Measurements from ENCODE around the gene GLCE. TPM values are rescaled to one million over a fixed set of nuclear protein-coding genes. Genes with fewer than 3 reads are reported as not detected.

The GLCE gene
- 13.4 and 16.5 TPM in 2 replicates for total RNA-seq
- 5.0 TPM for polyA plus RNA-seq (2012)

DNA sequence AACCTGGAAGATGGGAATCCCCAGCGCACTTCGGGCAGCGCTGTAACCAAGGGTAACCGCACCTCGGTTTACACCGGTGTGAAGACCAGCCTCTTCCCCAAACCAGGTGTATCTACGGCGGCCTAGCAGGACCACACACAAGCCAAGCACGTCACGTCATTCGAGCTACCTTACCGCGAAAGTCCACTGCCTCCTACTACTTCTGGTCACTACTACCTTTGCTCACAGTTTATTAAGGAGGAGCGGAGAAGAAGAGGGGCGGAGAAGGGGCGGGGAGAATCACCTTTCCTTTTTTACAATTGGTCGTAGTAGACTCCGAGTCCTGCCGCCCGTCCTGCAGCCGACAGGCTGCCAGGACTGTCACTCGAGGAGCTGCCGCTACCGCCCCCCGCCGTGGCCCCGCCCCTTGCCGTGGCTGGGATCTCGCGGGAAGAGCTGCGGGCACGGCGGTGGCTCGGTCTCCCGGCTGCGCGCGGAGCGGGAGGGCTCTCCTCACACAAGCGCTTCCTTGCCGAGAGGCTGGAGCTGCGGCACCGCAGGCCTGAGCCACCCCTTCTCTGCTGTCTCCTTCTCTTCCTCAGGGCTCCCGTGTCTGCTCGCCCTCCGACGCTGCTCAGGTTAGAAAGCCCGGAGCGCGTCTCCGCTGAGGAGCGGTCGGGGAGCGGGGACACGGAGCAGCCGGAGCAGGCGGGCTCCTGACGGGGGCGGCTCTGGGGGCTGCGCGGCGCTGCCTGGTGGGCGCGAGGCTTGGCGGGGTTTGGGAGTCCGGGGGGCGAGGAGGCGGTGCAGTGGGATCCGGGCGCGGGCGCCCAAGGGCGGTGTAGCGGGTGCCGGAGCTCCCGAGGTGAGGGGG is at the start of gene GLCE:
TSS of gene GLCE (plus strand) at position 495 of the 853 bp plus-strand sequence. CDS start 95,172 bp downstream, outside the sequence.
- DNase-seq (ENCODE audit: low read depth): peak; percentile 96

DNA sequence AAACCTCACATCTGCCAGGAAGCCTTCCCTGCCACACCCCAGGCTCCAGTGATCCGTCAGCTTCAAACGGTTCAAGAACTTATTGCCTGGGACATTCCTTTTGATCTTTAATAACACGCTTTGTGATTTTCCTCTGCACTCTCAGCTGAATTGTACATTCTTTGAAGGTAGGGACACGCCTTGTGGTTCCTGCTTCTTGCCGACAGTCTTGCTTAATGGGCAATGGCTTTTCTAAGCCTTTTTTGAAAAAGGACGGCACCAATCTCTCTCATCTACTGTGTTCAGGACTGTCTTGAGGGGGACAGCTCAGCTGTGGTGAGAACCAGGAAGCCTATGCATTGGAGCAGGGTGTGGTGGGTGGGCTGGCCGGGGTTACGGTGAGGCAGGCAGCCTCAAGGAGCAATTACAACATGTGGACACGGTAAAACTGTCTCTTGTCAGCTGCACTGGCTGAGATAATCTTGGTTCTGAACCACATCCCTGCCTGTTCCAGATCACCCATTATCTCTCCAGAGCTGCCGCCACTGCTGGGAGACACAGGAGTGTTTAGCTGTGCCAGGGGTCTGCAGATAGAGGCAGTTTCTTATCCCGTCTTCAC is 46.0 kb upstream of the GLCE start:
- DNase-seq (ENCODE audit: low read depth): no peak

DNA sequence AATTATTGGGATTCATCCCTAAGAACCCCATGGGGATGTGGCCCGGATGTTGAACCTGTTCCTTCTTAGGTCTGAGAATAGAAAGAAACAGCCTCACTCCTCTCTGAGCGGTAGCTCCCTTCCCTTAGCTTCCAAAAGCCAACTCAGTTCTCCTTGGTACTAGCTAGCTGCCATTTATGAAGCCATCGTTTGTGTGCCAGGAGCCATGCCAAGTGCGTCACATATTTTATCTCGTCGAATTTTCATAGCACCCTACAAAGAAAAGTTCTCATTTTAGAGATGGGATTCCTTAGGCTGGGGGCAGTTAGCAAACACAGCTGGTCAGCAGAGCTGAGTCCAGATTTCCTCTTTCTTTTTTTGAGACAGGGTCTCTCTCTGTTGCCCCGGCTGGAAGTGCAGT is 45.4 kb upstream of the GLCE start:
- no peak for DNase-seq (ENCODE audit: low read depth)

DNA sequence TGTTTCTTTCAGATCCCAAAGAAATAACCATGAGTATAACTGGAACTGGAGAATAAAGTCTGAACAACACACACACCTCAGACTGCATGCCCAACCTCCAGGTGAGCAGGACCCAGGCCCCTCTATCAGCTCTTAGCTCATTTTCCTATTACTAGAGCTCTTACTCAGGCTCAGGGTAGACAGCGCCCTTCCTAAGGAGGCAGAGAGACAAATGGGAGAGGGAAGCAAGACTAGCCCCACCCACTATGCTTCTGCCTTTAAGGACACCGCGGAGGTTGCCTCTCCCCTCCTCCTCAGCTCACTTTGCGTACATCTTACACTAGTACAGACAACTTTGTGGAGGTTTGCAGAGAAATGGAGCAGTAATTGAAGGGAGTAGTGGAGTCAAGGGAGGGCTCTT is 44.0 kb upstream of the GLCE start:
- DNase-seq (ENCODE audit: low read depth): no peak

DNA sequence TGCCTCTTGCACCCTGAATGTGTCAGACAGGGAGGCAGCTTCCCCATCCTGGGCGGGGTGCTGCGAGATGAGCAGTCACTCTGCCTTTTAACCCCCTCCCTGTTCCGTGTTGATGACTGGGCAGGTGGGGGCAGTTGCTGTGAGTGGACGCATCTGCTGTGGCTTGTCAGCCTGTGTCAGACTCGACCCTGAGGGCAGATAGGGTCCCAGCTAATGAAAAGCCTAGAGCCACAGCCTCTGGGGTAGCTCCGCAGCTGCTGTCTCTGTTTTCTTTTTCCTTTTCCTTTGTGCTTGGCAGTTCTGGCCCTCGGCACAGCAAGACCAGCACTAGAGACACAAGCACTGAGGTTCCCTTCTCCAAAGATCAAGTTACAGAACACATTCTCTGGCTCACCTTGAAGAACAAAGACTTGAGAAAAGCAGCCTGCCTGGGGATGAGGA is 43.0 kb upstream of the GLCE start:
- DNase-seq (ENCODE audit: low read depth): peak; percentile 92

DNA sequence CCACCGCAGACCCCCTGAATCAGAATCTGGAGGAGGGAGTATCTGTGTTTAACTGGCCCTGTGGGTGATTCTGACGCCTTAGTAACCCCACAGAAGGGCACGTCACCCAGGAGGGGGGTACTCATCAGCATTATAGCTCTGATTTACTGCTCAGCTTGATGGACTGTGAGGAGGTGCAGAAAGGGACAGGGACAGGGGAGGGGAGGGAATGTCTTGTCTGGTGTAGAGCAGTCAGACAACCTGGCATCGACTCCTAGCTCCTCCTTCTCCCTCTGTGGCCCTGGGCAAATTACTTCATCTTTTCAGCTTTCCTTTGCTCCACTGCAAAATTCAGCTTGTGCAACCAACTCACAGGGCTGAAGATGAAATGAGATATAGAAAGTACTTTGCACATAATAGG is 42.3 kb upstream of the GLCE start:
- DNase-seq (ENCODE audit: low read depth): no peak

DNA sequence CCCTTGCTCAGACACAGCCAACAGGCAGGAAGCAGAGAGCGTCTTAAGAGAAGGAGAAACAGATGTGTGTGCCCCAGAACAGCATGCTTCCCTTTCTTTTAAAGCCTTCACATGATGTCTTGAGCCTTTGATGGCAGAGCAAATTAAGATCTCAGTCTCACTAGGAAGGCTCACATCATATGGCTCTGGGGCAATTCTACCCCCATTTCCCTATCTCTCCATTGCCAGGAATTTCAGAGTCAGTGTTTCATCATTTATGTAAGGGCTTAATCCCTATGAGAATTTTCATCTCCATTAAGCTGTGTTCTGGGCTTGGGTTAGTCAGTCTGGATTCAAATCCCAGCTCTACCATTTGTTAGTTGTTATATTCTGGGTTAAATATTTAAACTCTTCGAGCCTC is 41.4 kb upstream of the GLCE start:
- no peak for DNase-seq (ENCODE audit: low read depth)

DNA sequence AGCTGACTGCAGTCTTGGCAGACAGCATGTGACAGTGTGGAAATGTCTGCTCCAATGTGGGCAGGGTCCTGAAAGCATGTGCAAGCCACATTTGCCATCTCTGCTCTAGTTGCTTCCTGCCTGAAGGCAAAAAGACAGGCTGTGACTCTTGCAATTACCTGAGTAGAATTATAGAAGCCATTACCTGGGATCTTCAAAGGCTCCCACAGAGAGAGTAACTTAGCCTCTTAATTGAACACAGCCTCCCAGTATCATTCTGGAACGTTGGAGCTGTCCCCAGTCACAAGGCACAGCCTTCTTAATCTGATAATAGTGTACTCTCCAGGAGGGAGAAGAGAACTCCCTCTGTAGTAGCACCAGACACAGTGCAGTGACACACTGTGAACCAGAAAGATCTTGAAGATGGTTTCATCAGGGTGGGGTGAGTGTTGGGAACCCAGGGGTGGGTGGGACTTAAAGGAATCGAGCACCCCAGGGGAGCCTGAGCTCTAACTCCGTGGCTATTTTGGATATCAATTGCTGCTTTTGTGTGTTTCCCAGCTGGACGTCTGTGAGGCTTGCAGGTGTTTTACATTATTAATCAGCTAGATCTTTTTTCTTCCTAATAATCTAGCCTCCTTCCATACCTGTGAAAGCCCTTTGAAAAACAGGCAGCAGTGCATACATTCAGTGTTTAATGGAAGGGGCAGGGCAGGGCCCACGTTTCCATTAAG is 40.6 kb upstream of the GLCE start:
- DNase-seq (ENCODE audit: low read depth): no peak

DNA sequence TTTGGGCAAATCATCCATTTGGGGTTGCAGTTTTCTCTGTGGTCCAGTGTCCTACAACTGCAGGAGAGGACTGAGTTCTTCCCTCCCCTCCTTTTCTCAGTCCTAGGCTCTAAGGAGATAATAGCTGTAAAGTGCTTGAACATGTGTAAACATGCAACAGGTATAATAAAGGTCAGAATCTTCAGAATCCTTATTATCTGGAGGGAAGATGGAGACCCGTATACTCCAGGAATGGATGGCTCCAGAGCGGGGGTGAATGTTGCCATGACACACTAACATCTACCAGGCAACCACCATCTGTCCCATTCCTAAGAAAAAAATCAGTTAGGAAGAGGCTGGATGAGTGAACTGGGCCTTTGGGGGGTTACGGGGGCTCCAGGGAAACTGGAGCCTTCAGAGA is 39.7 kb upstream of the GLCE start:
- DNase-seq (ENCODE audit: low read depth): no peak

DNA sequence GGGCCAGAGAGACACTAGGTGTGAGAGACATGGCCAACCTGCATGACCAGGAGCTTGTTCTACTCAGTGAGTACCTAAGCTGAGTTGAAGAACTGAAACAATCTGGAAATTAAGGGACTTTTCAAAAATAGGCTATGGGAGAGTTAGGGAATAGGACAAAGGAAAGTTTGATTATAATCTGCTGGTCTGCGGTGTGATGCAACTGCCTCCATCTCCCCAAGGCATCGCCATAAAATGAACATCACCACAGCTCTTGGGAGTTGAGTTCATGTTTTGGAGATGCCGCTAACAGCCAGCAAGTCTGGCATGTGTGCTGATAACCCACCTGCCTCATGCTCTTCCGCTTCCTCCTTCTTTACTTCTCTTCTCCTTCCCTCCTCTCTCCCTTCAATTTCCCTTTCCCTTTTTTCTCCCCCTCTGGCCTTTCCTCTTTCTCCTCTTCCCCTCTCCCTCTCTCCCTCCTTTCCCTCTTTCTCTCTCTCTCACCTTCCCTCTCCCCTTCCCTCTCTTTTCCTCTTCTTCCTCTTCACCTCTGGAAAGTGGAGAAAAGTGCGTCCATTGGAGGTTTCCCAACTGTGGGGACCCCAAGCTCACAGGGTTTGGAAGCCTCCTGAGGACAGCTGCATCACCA is 39.1 kb upstream of the GLCE start:
- DNase-seq (ENCODE audit: low read depth): no peak

DNA sequence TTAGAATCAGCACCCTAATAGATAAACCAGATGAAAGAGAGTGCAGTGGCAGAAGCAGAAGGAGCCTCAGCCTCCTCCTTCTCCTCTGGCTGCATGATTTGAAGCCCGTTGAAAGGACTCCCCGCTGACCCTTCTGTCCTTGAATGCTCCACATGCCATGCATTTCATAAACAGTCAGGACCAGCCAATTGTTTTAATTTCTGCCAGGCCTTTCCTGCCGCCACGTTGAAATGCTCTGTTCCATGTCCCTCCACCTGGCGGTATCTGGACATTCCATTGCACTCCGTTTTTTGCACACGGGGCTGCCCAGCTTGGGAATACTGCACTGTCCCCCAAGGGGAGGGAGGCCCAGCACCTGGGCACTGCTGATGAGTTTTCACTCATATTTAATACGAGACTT is 35.2 kb upstream of the GLCE start:
- DNase-seq (ENCODE audit: low read depth): no peak

DNA sequence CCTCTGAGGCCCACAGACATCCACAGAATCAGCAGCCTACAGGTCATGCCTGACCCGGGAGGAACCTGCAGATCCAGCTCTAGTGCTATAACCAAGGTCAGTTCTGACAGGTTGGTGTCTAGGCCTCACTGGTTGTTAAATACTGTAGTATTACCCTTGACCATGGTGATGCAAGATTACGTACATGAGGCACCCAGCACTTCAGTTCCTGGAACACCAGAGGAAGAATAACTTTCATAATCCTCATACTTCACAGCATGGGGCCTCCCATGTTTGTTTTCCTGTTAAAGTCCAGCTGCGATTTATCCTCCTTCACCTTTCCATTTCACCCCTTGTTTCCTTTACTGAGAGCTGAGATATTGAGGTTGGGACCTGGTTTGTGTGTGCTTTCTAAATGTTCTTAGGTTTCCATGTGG is 34.4 kb upstream of the GLCE start:
- no peak for DNase-seq (ENCODE audit: low read depth)

DNA sequence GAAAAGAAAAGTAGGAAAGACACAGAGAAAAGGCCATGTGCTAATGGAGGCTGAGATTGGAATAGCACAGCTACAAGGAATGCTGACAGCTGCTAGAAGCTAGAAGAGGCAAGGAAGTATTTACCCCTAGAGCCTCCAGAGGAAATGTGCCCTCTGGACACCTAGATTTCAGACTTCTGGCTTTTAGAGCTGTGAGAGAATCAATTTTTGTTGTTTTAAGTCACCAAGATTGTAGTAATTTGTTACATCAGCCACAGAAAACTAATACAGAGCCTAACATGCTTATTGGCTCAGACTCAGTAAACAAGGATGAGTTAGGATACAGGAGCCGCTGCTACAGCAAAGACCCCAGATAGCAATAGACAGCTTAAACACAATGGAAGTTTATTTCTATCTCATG is 33.1 kb upstream of the GLCE start:
- DNase-seq (ENCODE audit: low read depth): peak; percentile 68

DNA sequence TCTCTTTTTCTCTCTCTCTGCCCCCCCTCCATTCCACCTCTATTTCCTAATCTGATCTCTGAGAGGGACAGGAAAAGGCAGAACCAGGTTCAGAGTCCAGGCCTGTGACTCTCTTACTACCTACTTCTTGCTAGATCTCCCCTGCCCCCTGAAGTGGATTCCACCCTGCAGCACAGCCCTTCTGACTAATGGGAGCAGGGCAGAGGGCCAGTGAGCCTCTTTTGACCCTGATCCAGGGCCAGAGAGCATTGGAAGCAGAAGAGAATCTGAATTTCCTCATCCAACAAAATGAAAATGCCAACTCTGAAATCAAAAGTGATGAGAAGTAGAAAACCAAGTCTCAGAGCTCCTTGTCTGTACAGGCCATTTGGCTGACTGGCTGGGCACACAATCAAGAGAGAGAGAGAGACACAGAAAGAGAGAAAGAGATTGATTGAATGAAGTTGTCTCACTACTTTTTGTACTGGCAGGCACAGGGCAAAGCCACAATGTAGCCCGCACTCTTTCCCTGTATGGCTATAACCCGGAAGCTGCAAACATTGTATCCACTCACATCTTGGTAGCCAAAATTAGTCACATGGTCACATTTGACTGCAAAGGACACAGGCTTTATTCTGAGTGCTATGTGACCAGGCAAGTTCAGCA is 31.6 kb upstream of the GLCE start:
- DNase-seq (ENCODE audit: low read depth): peak; percentile 28

DNA sequence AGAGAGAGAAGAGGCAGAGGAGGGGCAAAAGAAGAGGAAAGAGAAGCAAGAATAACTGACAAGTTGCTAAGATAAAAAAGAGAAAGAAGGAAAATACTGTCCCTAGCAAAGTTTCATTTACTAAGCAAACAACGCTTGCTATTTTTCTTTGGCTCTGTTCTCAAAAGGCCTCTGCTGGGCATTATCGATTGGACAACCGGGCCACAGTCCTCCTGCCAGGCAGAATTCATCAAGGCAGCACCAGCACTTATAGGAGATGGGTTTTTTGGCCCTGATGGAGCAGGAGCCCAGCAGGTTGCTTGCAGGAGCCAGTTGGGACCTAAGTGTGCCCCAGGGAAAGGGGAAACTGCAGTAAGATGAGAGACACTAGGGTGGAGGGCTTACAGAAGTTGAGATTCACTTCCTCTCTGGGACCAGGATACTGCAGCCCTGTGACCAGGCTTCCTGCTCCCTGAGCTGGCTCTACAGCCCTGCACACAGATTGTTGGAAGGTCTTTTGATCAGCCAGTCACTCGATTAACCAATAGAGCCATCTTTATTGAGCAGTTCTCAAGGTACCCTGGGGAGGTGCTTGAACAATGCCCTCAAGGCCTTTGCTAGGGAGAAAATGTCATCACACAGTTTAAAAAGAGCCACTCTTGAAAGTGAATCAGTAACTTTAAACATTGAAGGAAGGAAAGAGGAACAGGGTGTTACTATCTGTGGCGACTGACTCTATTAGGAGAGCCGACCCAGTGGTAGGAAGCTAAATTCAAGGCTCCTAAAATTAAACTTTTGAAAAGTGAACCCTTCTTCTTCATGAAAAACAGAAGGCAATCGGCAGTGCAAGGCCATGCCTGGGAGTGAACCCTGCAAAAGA is 28.8 kb upstream of the GLCE start:
- no peak for DNase-seq (ENCODE audit: low read depth)

DNA sequence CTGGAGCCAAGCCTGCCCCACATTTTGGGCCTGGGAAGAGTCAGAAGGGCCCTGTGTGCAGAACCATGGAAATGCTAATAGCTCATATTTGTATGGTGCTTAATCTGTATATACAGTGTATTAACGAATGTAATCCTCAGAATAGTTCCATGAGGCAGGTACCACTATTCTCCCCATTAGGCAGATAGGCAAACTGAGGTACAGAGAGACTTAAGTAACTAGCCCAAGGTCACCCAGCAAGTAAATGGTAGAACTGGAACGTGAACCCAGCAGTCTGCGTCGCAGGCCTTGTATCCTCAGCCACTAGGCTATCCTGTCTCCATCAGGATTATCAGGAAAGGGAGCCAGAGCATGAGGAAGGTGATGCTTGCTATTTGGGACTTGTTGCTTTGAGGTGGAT is 28.0 kb upstream of the GLCE start:
- DNase-seq (ENCODE audit: low read depth): no peak

DNA sequence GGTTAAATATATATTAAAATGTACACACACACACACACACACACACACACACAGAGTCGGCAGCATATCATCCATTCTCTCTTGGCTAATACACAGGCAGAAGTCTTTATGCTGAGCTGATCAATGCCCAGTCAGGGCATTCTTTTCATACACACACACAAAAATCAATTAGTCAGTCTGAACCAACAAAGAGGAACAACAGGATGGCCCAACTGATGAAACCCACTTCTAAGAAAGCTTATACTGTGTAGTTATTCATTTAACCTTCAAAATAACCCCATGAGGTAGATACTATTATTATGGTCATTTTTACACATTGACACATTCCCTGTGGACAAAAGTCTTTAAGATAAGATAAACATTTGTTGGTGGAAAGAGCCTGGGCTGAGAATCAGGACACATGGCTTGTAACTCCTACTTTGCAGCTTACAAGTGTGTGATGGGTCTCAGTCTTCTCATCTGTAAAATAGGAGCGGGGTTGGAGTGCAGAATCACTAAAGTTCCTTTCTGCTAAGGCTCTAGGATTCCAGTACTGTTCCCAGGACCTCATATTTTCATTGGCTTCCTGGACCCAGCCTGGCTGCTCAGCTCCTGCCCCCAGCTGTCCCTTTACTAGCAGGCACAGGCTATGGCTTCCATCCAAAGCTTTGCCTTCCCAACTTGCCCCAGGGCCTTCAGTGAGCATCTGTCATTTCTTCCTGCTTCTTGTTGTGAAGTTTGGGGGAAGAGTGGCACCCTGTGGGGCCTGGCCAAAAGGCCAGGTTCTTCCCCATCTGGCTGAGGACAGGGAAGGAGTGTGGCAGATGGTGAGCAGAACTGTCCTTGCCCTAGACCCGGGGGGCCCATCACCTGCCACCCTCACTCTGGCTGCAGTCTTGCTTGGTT is 27.2 kb upstream of the GLCE start:
- DNase-seq (ENCODE audit: low read depth): peak; percentile 84

DNA sequence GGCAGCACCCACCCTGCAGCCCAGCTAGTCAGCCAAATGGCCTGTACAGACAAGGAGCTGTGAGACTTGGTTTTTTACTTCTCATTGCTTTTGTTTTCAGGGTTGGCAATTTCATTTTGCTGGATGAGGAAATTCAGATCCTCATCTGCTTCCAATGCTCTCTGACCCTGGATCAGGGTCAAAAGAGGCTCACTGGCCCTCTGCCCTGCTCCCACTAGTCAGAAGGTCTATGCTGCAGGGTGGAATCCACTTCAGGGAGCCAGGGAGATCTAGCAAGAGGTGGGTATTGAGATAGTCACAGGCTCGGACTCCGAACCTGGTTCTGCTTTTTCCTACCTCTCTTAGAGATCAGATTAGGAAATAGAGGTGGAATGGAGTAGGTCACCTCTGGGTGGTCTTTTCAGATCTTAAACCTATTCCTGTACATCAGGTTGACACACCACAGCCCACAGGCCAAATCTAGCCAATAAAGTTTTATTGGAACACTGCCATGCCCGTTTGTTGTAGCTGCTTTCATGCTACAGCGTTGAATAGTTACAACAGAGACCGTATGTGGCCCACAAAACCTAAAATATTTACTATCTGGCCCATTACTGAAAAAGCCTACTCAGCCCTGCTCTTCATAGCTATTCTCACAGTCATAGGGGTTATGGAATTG is 26.4 kb upstream of the GLCE start:
- DNase-seq (ENCODE audit: low read depth): no peak

DNA sequence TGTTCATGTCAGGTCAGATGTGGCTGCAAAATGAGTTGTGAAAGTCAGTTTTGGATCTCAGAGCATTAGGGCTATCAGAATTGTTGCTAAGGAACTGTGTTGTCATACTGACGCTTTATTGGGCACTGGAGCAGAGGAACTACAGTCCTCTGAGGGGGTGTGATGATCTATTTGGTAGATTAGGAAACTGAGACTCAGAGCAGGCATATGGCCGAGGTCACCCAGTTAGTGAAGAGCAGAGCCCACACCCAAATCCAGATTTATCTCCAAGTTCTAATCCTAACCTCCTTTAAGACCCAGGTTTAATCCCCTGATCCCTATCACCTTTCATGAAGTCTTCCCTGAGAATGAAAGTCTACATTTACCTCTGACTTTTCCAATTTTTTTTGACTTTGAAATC is 25.6 kb upstream of the GLCE start:
- no peak for DNase-seq (ENCODE audit: low read depth)
